Mammary epithelial cell (primary cell): ENCODE results near the gene COL25A1.

ENCODE experiments used
- EZH2 ChIP-seq: IDR thresholded peaks from 2 replicates; pipeline ENCODE4 v1.6.1; 2012; ENCODE audit warnings: low read length, inconsistent platforms, borderline replicate concordance
- TF ChIP-seq, protein P1 (sequence below), 2 donors: IDR thresholded peaks in 1 of 2; conservative IDR thresholded peaks in 1 of 2; 2 replicates each; pipeline ENCODE4 v1.5.1; 2011 to 2012; ENCODE audit warnings: inconsistent platforms in 2 of 2, low read length in 2 of 2, mild to moderate bottlenecking in 2 of 2, control low read depth in 1 of 2, low read depth in 1 of 2; ENCODE audit not compliant: insufficient read depth in 1 of 2; ENCODE audit errors: extremely low read depth in 1 of 2

DNA sequence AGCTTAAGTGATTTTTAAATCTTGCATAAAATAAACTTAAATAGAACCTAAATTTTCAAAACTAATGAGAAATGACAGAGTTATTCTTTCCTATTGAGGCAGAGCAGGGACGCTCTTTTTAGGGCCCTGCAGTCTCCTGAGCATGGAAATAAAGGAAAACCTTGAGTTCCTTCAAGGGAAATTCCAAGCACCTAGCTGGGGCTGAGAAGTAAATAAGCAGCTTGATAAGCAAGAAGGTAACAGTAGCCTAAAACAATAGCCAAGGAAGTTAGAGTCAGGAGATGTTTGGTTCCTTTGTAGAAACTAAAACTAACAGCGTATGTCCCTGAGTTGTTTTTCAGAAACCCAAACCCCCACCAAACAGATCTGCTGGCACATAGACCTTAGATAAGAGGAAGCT is 174.6 kb downstream of the COL25A1 start:
- TF ChIP-seq, protein P1, sequence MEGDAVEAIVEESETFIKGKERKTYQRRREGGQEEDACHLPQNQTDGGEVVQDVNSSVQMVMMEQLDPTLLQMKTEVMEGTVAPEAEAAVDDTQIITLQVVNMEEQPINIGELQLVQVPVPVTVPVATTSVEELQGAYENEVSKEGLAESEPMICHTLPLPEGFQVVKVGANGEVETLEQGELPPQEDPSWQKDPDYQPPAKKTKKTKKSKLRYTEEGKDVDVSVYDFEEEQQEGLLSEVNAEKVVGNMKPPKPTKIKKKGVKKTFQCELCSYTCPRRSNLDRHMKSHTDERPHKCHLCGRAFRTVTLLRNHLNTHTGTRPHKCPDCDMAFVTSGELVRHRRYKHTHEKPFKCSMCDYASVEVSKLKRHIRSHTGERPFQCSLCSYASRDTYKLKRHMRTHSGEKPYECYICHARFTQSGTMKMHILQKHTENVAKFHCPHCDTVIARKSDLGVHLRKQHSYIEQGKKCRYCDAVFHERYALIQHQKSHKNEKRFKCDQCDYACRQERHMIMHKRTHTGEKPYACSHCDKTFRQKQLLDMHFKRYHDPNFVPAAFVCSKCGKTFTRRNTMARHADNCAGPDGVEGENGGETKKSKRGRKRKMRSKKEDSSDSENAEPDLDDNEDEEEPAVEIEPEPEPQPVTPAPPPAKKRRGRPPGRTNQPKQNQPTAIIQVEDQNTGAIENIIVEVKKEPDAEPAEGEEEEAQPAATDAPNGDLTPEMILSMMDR (conservative IDR thresholded peaks at IDR 0.05 in 1 of 2, IDR thresholded peaks at IDR 0.05 in 1 of 2; ENCODE audit: extremely low read depth in 1 of 2, insufficient read depth in 1 of 2, low read depth in 1 of 2, low read length in 2 of 2): no peak
- TF ChIP-seq EZH2: no peak
